Stomach smooth muscle (tissue), 2 donors: ENCODE results near the gene KRTAP26-1.

ENCODE experiments used
- H3K27ac ChIP-seq: one replicate; pipeline ENCODE4 v1.7.0; 2013; ENCODE audit warnings: mild to moderate bottlenecking, low read length, inconsistent platforms
- H3K27me3 ChIP-seq, 2 donors: one replicate each; pipeline ENCODE4 v1.7.0; 2013; ENCODE audit warnings: low read length in 2 of 2; ENCODE audit not compliant: insufficient read depth in 2 of 2, control insufficient read depth in 1 of 2
- H3K36me3 ChIP-seq, 2 donors: one replicate each; pipeline ENCODE4 v1.7.0; 2013; ENCODE audit warnings: low read length in 2 of 2; ENCODE audit not compliant: control insufficient read depth in 2 of 2, insufficient read depth in 2 of 2
- H3K4me1 ChIP-seq: one replicate; pipeline ENCODE4 v1.7.0; 2013; ENCODE audit warnings: low read length; ENCODE audit not compliant: control insufficient read depth, insufficient read depth
- H3K4me3 ChIP-seq, 2 donors: one replicate each; pipeline ENCODE4 v1.7.0; 2013; ENCODE audit warnings: low read length in 2 of 2
- H3K9ac ChIP-seq, 2 donors: one replicate each; pipeline ENCODE4 v1.7.0; 2013; ENCODE audit warnings: low read length in 2 of 2, mild to moderate bottlenecking in 1 of 2
- H3K9me3 ChIP-seq, 2 donors: one replicate each; pipeline ENCODE4 v1.7.0; 2013; ENCODE audit warnings: low read length in 2 of 2; ENCODE audit not compliant: control insufficient read depth in 2 of 2
- donor health status: healthy.
- donor health status: Pancreatic carcinoma.

The KRTAP26-1 gene, protein sequence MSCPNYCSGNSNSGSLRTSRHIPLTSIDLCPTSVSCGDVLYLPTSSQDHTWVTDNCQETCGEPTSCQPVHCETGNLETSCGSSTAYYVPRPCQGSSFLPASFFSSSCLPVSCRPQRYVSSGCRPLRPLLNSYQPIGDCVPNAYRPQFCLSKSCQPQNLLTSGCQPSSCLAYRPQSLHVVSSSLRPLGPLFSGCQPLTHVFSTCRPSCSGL

GRCh38 chr21:30320215-30320614, at the start of gene KRTAP26-1:
Gene KRTAP26-1, minus strand, starts transcription at chr21:30320315. Its CDS starts 280 bp downstream, at chr21:30320035.
- no peaks in the 10 kb centered on the region for H3K27me3 ChIP-seq
- H3K4me1 ChIP-seq, result no peaks in the 10 kb centered on the region
- H3K9ac ChIP-seq, result no peak within 1 kb of the TSS
- no peak within 1 kb of the TSS for H3K27ac ChIP-seq
- no peak within 1 kb of the TSS for H3K4me3 ChIP-seq
- no peaks in the 10 kb centered on the region for H3K9me3 ChIP-seq
- no peaks in the 10 kb centered on the region for H3K36me3 ChIP-seq

DNA sequence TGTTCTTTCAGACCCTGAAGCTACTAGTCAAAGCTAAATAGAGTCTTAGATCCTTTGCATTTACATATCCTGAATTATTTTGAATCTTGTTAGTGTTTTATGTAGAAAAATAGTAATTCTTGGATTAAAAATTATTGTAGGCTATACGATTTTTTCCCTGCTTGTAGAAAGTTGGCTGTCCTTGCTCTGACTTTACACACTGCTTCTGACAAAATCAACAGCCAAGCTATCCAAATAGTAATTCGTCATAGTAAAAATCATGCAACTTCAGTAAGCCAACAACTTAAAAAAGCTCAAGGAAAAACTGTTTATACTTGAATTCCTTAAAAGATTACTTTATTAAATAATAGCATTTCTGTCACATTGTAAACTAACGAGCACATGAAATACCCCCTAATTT, 35.8 kb upstream of the KRTAP26-1 start:
- Histone ChIP-seq H3K4me3 (no peak overlapping the region), H3K27me3 (no peaks in the 10 kb centered on the region), H3K9ac (no peak overlapping the region), H3K4me1 (no peaks in the 10 kb centered on the region), H3K9me3 (no peaks in the 10 kb centered on the region), H3K27ac (no peak overlapping the region), H3K36me3 (no peaks in the 10 kb centered on the region)

DNA sequence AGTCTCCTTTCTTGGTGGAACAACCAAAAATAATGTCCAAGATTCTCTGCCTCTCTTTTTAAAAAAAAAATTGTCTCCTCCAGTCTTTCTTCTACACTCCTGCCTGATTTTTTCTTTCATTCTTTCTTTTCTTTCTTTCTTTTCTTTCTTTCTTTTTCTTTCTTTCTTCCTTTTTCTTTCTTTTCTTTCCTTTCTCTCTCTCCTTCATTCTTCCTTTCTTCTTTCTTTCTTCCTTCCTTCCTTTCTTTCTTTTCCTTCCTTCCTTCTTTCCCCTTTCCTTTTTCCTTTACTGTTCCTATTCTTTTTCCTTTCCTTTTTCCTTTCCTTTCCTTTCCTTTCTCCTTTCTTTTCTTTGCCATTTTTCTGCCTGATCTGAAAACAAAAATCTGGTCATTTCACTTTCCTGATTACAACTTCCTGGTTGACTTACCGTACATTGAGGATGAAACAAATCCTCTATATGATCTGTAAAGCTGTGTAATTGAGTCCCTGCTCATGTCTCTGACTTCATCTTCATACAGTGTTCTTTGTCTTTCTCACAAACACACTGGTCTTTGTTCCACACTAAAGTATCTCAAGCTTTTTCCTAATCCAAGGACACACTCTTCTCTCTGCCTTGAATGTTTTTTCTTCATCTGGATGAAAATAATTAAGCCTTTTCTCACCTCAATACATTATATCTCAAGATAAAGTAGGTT, 34.3 kb upstream of the KRTAP26-1 start:
- no peaks in the 10 kb centered on the region for H3K27me3 ChIP-seq

DNA sequence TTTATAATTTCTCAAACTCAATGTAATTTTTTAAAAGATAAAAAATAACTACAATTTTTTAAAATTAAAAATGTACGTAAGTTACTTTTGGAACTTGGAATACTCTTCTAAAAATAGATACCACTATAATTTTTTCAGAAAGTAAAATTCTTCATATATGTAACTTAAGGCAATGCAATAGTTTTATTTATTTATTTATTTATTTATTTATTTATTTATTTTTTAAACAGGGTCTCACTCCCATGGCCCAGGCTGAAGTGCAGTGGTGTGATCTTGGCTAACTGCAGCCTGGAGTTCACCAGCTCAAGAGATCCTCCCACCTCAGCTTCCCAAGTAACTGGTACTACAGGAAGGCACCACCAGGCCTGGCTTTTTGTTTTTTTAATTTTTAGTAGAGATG, 31.4 kb upstream of the KRTAP26-1 start:
- no peaks in the 10 kb centered on the region for H3K27me3 ChIP-seq
- H3K4me1 ChIP-seq, result no peaks in the 10 kb centered on the region
- H3K36me3 ChIP-seq, result no peaks in the 10 kb centered on the region
- no peak overlapping the region for H3K27ac ChIP-seq
- no peak overlapping the region for H3K9ac ChIP-seq
- no peak overlapping the region for H3K4me3 ChIP-seq
- H3K9me3 ChIP-seq, result no peaks in the 10 kb centered on the region

More for the DNA sequence above, 34.3 kb upstream of the KRTAP26-1 start:
- Histone ChIP-seq H3K9me3 (no peaks in the 10 kb centered on the region), H3K9ac (no peak overlapping the region), H3K4me3 (no peak overlapping the region), H3K36me3 (no peaks in the 10 kb centered on the region), H3K4me1 (no peaks in the 10 kb centered on the region), H3K27ac (no peak overlapping the region)

- Histone ChIP-seq H3K36me3 (no peaks in the 10 kb centered on the region), H3K9ac (no peak overlapping the region), H3K27me3 (no peaks in the 10 kb centered on the region), H3K27ac (no peak overlapping the region), H3K4me1 (no peaks in the 10 kb centered on the region), H3K4me3 (no peak overlapping the region), H3K9me3 (no peaks in the 10 kb centered on the region)
Measured at GRCh38 chr21:30349572-30349971, 29.5 kb upstream of the KRTAP26-1 start.

GRCh38 chr21:30348506-30348905, 28.4 kb upstream of the KRTAP26-1 start, which contains the start of gene KRTAP23-1:
Gene KRTAP23-1, minus strand, starts transcription at chr21:30348606. Its CDS starts 0 bp downstream, at chr21:30348606.
- H3K27me3 ChIP-seq, result no peaks in the 10 kb centered on the region

DNA sequence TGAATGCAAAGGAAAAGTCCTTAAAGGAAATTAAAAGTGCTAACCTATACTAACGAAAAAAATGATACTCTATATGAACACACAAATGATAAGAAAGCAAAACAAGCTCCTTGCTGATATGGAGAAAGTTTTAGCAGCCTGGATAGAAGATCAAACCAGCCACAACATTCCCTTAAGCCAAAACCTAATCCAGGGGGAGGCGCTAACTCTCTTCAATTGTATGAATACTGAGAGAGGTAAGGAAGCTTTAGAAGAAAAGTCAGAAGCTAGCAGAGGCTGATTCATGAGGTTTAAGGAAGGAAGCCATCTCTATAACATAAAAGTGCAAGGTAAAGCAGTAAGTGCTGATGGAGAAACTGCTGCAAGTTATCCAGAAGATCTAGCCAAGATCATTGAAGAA, 24.9 kb upstream of the KRTAP26-1 start:
- H3K9me3 ChIP-seq, result no peaks in the 10 kb centered on the region
- H3K4me3 ChIP-seq, result no peak overlapping the region
- H3K27me3 ChIP-seq, result no peaks in the 10 kb centered on the region
- H3K36me3 ChIP-seq, result no peaks in the 10 kb centered on the region
- no peaks in the 10 kb centered on the region for H3K4me1 ChIP-seq
- no peak overlapping the region for H3K9ac ChIP-seq
- H3K27ac ChIP-seq, result no peak overlapping the region

More at GRCh38 chr21:30348506-30348905, 28.4 kb upstream of the KRTAP26-1 start, which contains the start of gene KRTAP23-1:
- Histone ChIP-seq H3K27ac (no peak within 1 kb of the TSS), H3K9ac (no peak within 1 kb of the TSS), H3K36me3 (no peaks in the 10 kb centered on the region), H3K4me1 (no peaks in the 10 kb centered on the region), H3K4me3 (no peak within 1 kb of the TSS), H3K9me3 (no peaks in the 10 kb centered on the region)

GRCh38 chr21:30340714-30341573, 20.8 kb upstream of the KRTAP26-1 start:
- Histone ChIP-seq H3K36me3 (no peaks in the 10 kb centered on the region), H3K4me3 (no peak overlapping the region), H3K27ac (no peak overlapping the region), H3K9ac (no peak overlapping the region), H3K27me3 (no peaks in the 10 kb centered on the region), H3K9me3 (no peaks in the 10 kb centered on the region), H3K4me1 (no peaks in the 10 kb centered on the region)

DNA sequence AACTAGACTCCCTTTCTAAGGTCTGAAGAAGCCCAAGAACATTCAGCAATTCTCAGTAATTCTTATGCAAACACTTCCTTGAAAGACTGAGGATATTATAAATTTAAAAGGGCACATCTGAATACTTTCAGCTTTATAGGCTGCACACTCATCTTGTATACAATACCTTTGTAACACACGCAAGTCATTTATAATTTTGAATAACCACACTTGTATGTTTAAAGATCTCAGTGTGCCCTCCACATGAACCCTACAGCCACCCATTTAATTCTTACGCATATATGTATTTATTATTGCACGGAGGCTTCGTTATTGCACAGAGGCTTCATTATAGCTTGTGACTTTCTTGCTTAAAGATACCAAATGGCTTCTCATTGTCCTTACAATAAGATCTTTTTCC, 18.6 kb upstream of the KRTAP26-1 start:
- H3K4me1 ChIP-seq, result no peaks in the 10 kb centered on the region
- no peaks in the 10 kb centered on the region for H3K36me3 ChIP-seq
- no peak overlapping the region for H3K9ac ChIP-seq
- H3K27ac ChIP-seq, result no peak overlapping the region
- no peaks in the 10 kb centered on the region for H3K9me3 ChIP-seq
- no peaks in the 10 kb centered on the region for H3K27me3 ChIP-seq
- H3K4me3 ChIP-seq, result no peak overlapping the region

DNA sequence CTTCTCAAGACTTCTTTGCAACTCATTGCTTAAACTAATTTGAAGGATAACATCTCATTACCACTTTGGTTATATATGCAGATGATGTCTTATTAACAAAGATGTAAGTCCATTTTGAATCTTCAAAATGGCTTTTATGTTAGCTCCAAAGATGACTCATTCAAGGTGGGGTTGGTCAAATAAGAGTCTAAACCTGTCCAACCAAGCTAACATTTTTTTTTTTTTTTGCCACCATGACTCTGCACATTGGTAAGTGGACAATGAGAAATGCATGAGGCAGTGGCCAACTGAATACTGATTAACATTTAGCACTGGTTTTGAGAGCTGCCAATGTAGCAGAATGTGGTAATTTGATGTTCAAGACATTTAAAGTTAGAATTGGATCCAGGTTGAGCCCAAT, 17.7 kb upstream of the KRTAP26-1 start:
- Histone ChIP-seq H3K27me3 (no peaks in the 10 kb centered on the region), H3K27ac (no peak overlapping the region)

More for the DNA sequence above, 17.7 kb upstream of the KRTAP26-1 start:
- H3K4me3 ChIP-seq, result no peak overlapping the region
- H3K4me1 ChIP-seq, result no peaks in the 10 kb centered on the region
- no peaks in the 10 kb centered on the region for H3K36me3 ChIP-seq
- no peak overlapping the region for H3K9ac ChIP-seq
- H3K9me3 ChIP-seq, result no peaks in the 10 kb centered on the region
